Measurements from ENCODE around the gene CEP152.

The CEP152 gene

DNA sequence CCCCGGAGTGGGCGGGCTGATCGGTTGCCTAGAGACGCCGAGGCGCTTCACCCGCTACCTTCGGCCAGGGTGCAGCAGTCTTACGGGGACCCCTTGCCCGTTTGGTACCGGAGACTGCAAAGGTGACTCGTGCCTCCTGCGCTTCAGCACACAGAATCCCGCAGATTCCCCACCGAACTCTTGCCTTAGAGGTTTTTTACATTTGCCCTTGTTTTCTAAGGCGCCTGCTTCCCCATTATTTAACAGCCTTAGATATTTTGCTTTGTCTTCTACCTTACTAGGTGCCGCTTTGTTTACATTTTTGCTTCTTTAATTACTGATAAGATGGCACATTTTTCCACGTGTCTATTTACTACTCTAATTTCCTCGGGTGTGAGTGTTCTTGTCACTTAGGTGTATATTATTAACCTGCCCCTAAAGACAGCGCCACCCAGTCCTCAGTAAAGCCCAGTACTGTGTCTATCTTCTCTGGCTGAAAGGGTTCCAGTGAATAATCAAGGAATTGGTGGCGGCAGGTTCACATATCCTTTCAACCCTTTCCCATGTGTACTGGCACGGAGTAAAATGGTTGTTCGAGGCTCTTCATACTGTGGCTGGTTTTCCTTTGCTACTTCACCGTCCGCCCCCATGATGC, 573 bp upstream of the CEP152 start (continued):
- TF ChIP-seq ZNF10 (tag by site-specific recombination; IDR thresholded peaks at IDR 0.05) (0 out of 2 replicates have a peak, but pooled peaks have one; percentile 51), SP3 (tag by site-specific recombination; IDR thresholded peaks at IDR 0.05) (peak; percentile 17)

DNA sequence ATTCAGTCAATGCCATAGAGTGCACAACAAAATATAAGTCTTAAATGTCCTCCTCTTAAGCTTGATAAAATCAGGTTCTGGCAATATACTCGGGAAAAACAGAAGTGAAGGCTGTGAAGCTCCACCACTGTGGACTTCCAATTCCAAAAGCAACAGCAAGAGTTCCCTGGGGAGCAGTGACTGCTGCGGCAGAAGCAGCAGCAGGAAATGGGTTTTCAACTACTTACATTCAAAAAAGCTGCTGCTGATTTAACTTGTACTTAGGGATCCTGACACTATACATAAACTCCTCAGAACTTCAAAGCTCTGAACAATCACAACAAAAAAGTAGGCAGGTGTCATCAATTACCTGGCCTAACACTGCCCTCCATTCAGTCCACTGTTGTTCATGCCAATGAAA, 4.7 kb downstream of the CEP152 start:
- H3K27ac ChIP-seq (ENCODE audit: extremely low read depth, low read depth, low read length) = no peak overlapping the region
- H3K36me3 ChIP-seq (ENCODE audit: control insufficient read depth in 2 of 2, insufficient read depth in 1 of 2, low read length in 2 of 2) = peaks cover 0 to 10% of the 10 kb centered on the region in 2 experiments; a peak in 1 of 3 replicates
- ChIA-PET POLR2A (no interaction called here), CTCF (interaction anchor here (0.7 kb wide), 1 partner anchor 453 kb away, joined by 4 read pairs; no protein-coding TSS in a partner anchor)
- H3K9me3 ChIP-seq (ENCODE audit: control insufficient read depth, insufficient read depth, low read depth, low read length) = no peaks in the 10 kb centered on the region
- TF ChIP-seq ZNF274 (IDR thresholded peaks at IDR 0.05; ENCODE audit: low read length) (no peak), ZNF274 (tag by site-specific recombination; IDR thresholded peaks at IDR 0.05; ENCODE audit: borderline replicate concordance) (no peak), ZNF175 (tag by site-specific recombination; IDR thresholded peaks at IDR 0.05) (no peak), TCF7L2 (IDR thresholded peaks at IDR 0.05; ENCODE audit: borderline replicate concordance, low read depth, low read length) (no peak), ZNF585B (tag by site-specific recombination; IDR thresholded peaks at IDR 0.05) (no peak), ZNF394 (tag by site-specific recombination; IDR thresholded peaks at IDR 0.05; ENCODE audit: borderline replicate concordance) (no peak), GFI1B (tag by site-specific recombination; IDR thresholded peaks at IDR 0.05) (no peak), ZNF777 (tag by site-specific recombination; IDR thresholded peaks at IDR 0.05; ENCODE audit: borderline replicate concordance) (no peak), ZNF530 (tag by site-specific recombination; IDR thresholded peaks at IDR 0.05; ENCODE audit: low read depth) (no peak), OSR2 (tag by site-specific recombination; IDR thresholded peaks at IDR 0.05) (peak; percentile 91), ZBTB1 (tag by site-specific recombination; IDR thresholded peaks at IDR 0.05) (no peak), TRIM28 (IDR thresholded peaks at IDR 0.05; ENCODE audit: borderline replicate concordance, low read length) (peak; percentile 46; the same call in 1 of the 2 replicates)
- TF ChIP-seq, protein P1, sequence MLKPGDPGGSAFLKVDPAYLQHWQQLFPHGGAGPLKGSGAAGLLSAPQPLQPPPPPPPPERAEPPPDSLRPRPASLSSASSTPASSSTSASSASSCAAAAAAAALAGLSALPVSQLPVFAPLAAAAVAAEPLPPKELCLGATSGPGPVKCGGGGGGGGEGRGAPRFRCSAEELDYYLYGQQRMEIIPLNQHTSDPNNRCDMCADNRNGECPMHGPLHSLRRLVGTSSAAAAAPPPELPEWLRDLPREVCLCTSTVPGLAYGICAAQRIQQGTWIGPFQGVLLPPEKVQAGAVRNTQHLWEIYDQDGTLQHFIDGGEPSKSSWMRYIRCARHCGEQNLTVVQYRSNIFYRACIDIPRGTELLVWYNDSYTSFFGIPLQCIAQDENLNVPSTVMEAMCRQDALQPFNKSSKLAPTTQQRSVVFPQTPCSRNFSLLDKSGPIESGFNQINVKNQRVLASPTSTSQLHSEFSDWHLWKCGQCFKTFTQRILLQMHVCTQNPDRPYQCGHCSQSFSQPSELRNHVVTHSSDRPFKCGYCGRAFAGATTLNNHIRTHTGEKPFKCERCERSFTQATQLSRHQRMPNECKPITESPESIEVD (tag by site-specific recombination; IDR thresholded peaks at IDR 0.05) = 0 out of 2 replicates have a peak, but pooled peaks have one; percentile 9
- H3K4me3 ChIP-seq (ENCODE audit: low read depth, low read length) = no peak overlapping the region
- H3K4me1 ChIP-seq (ENCODE audit: control insufficient read depth, insufficient read depth, low read length) = peaks cover 7% of the 10 kb centered on the region

DNA sequence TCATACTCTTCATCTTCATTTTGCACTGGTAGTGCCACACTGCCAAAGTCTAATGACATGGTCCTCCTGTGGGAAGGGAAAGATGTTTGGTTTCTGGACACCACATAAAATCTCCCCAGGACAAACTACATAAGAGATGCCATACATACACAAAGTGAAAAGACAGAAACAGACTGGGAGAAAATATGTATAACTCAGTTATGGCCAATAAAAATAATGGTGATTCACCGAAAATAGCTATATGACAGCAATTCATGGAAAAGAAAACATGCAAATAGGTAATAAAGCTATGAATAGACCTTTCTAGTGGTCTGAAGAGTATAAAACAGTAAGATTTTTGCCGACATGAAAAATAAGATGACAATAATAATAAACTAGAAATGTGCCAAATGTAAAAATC, 5.3 kb downstream of the CEP152 start:
- CTCF ChIA-PET = interaction anchor here (0.7 kb wide), 1 partner anchor 453 kb away, joined by 4 read pairs; no protein-coding TSS in a partner anchor
- no peaks in the 10 kb centered on the region for H3K9me3 ChIP-seq (ENCODE audit: control insufficient read depth, insufficient read depth, low read depth, low read length)
- H3K4me3 ChIP-seq (ENCODE audit: low read depth, low read length) = no peak overlapping the region
- POLR2A ChIA-PET = no interaction called here
- peaks cover 0 to 10% of the 10 kb centered on the region in 2 experiments; a peak in 1 of 3 replicates for H3K36me3 ChIP-seq (ENCODE audit: control insufficient read depth in 2 of 2, insufficient read depth in 1 of 2, low read length in 2 of 2)
- no peak overlapping the region for H3K27ac ChIP-seq (ENCODE audit: extremely low read depth, low read depth, low read length)
- no peak for TF ChIP-seq ZNF530 (tag by site-specific recombination; IDR thresholded peaks at IDR 0.05; ENCODE audit: low read depth)
- no peak for TF ChIP-seq ZBTB17 (tag by site-specific recombination; IDR thresholded peaks at IDR 0.05)
- TF ChIP-seq ZIC2 (tag by site-specific recombination; IDR thresholded peaks at IDR 0.05) = no peak
- TF ChIP-seq, protein P2, sequence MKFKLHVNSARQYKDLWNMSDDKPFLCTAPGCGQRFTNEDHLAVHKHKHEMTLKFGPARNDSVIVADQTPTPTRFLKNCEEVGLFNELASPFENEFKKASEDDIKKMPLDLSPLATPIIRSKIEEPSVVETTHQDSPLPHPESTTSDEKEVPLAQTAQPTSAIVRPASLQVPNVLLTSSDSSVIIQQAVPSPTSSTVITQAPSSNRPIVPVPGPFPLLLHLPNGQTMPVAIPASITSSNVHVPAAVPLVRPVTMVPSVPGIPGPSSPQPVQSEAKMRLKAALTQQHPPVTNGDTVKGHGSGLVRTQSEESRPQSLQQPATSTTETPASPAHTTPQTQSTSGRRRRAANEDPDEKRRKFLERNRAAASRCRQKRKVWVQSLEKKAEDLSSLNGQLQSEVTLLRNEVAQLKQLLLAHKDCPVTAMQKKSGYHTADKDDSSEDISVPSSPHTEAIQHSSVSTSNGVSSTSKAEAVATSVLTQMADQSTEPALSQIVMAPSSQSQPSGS (tag by site-specific recombination; IDR thresholded peaks at IDR 0.05; ENCODE audit: low read depth) = no peak
- no peak for TF ChIP-seq SP3 (tag by site-specific recombination; IDR thresholded peaks at IDR 0.05)
- no peak for TF ChIP-seq GLIS1 (tag by site-specific recombination; IDR thresholded peaks at IDR 0.05)
- TF ChIP-seq ZNF791 (tag by site-specific recombination; IDR thresholded peaks at IDR 0.05) = no peak
- TF ChIP-seq ZNF670 (tag by site-specific recombination; IDR thresholded peaks at IDR 0.05; ENCODE audit: low read depth) = no peak
- no peak for TF ChIP-seq ZNF473 (tag by site-specific recombination; IDR thresholded peaks at IDR 0.05)
- H3K4me1 ChIP-seq (ENCODE audit: control insufficient read depth, insufficient read depth, low read length) = peaks cover 8% of the 10 kb centered on the region

All from HEK293 (cell line).